WTC11 (cell line): ENCODE results near the gene CSNK2A1.

ENCODE experiments used
- CTCF ChIP-seq: fragments of 200-600 bp; IDR thresholded peaks from 2 replicates; pipeline ENCODE4 v1.8.0; 2022; ENCODE audit warnings: antibody characterized with exemption
- ETV6 ChIP-seq: sonication (generic); formaldehyde crosslinking; IDR thresholded peaks from 2 replicates; pipeline ENCODE4 v1.8.1; 2022; ENCODE audit warnings: mild to moderate bottlenecking, missing genetic modification reagents
- JUN ChIP-seq: sonication (generic); formaldehyde crosslinking; IDR thresholded peaks from 2 replicates; pipeline ENCODE4 v1.8.0; 2023; ENCODE audit warnings: mild to moderate bottlenecking, missing genetic modification reagents
- ZNF232 ChIP-seq: sonication (generic); formaldehyde crosslinking; IDR thresholded peaks from 2 replicates; pipeline ENCODE4 v1.8.0; 2022; ENCODE audit warnings: mild to moderate bottlenecking, missing genetic modification reagents
- ZNF263 ChIP-seq: sonication (generic); formaldehyde crosslinking; IDR thresholded peaks from 2 replicates; pipeline ENCODE4 v1.8.1; 2022; ENCODE audit warnings: low read depth, mild to moderate bottlenecking, moderate library complexity, missing genetic modification reagents

- TF ChIP-seq JUN (CRISPR knock-in tag): no peak
- TF ChIP-seq CTCF: no peak
- no peak for TF ChIP-seq ETV6 (CRISPR knock-in tag)
- no peak for TF ChIP-seq ZNF263
- no peak for TF ChIP-seq ZNF232 (CRISPR knock-in tag)
Observed at GRCh38 chr20:445514-446336, 97.9 kb downstream of the CSNK2A1 start.
